A549 (cell line): Measurements from ENCODE around the gene PHYKPL. TPM values are rescaled to one million over a fixed set of nuclear protein-coding genes. Genes with fewer than 3 reads are reported as not detected.

ENCODE experiments used
- ATAC-seq, 2 experiments: fragments of 200-7000 bp in 1 of 2; fragments of >200 bp in 1 of 2; cut with Nextera tagmentation in 1 of 2; cut with Tn5 transposase in 1 of 2; 3 replicates each; pipeline versions ENCODE4 v1.8.0 to v1.9.1; 2018 to 2020; ENCODE audit warnings: mild to moderate bottlenecking in 1 of 2, moderate library complexity in 1 of 2
- CTCF ChIA-PET: fragments of 300-600 bp; sonication (Branson Sonifier 250); formaldehyde crosslinking; extraction: SDS; loops from one replicate; lab custom pipeline; 2021; ENCODE audit warnings: antibody characterized with exemption, inconsistent platforms; lab: Yijun Ruan, JAX
- POLR2A ChIA-PET: fragments of 350-600 bp; formaldehyde crosslinking; extraction: SDS; loops from one replicate; lab custom pipeline; 2021; ENCODE audit warnings: antibody characterized with exemption, inconsistent platforms; lab: Yijun Ruan, JAX
- DNase-seq, 2 experiments: peaks; one replicate each; pipeline versions ENCODE4 v3.0.0 to v3.0.0-alpha.2; 2011 to 2016; ENCODE audit warnings: low read depth in 1 of 2, low spot score in 1 of 2
- FAIRE-seq: peaks from 2 replicates; lab custom pipeline; 2011; peaks lifted over from hg19 to GRCh38; lab: Jason Lieb, UNC
- H3K27ac ChIP-seq, 2 experiments: fragments of >200 bp; sonication (Bioruptor Twin); formaldehyde crosslinking; 3 replicates each; pipeline ENCODE4 v1.5.1; 2016 to 2017
- H3K4me1 ChIP-seq: fragments of >200 bp; sonication (Bioruptor Twin); formaldehyde crosslinking; 3 replicates; pipeline ENCODE4 v1.6.1; 2016
- H3K4me2 ChIP-seq: fragments of >200 bp; sonication (Bioruptor Twin); formaldehyde crosslinking; 3 replicates; pipeline ENCODE4 v1.6.1; 2016
- H3K4me3 ChIP-seq: fragments of >200 bp; sonication (Bioruptor Twin); formaldehyde crosslinking; 3 replicates; pipeline ENCODE4 v1.5.1; 2016
- H3K9me3 ChIP-seq: fragments of >200 bp; sonication (Bioruptor Twin); formaldehyde crosslinking; 3 replicates; pipeline ENCODE4 v1.6.1; 2016
- BCL3 ChIP-seq: fragments of >200 bp; sonication (Bioruptor Twin); formaldehyde crosslinking; IDR thresholded peaks from 3 replicates; pipeline ENCODE4 v1.6.1; 2016
- CBX2 ChIP-seq: fragments of 200-600 bp; sonication (generic); IDR thresholded peaks from 2 replicates; pipeline ENCODE4 v1.6.1; 2016; ENCODE audit warnings: low read depth, mild to moderate bottlenecking, borderline replicate concordance
- CEBPB ChIP-seq, 2 experiments: fragments of >200 bp in 1 of 2; sonication (Bioruptor Twin) in 1 of 2; formaldehyde crosslinking in 1 of 2; IDR thresholded peaks; 2 replicates each; pipeline ENCODE4 v1.6.1; 2012 to 2016
- CHD4 ChIP-seq: fragments of 200-600 bp; sonication (generic); IDR thresholded peaks from 2 replicates; pipeline ENCODE4 v1.6.1; 2016; ENCODE audit warnings: antibody characterized with exemption, mild to moderate bottlenecking, borderline replicate concordance
- CTCF ChIP-seq: fragments of >200 bp; sonication (Bioruptor Twin); formaldehyde crosslinking; IDR thresholded peaks from 3 replicates; pipeline ENCODE4 v1.5.1; 2016
- EHF ChIP-seq: fragments of 250-450 bp; sonication (Bioruptor Pico); IDR thresholded peaks from 2 replicates; pipeline ENCODE4 v1.5.0; 2020; ENCODE audit warnings: mild to moderate bottlenecking
- ESRRA ChIP-seq: fragments of 150-350 bp; IDR thresholded peaks from 2 replicates; pipeline ENCODE4 v1.6.1; 2014; ENCODE audit warnings: mild to moderate bottlenecking, low read length, borderline replicate concordance
- FOSL2 ChIP-seq, 2 experiments: fragments of 450-650 bp in 1 of 2; fragments of >200 bp in 1 of 2; sonication (Bioruptor Twin) in 1 of 2; formaldehyde crosslinking; IDR thresholded peaks; 2 replicates each; pipeline versions ENCODE4 v1.5.0 to v1.6.1; 2016 to 2020; ENCODE audit warnings: mild to moderate bottlenecking in 1 of 2, moderate library complexity in 1 of 2
- HEYL ChIP-seq: fragments of 250-450 bp; sonication (Bioruptor Pico); IDR thresholded peaks from 2 replicates; pipeline ENCODE4 v1.8.0; 2021; ENCODE audit warnings: mild to moderate bottlenecking, moderate library complexity
- HMGXB4 ChIP-seq: fragments of 250-450 bp; sonication (Bioruptor Pico); IDR thresholded peaks from 2 replicates; pipeline ENCODE4 v1.5.0; 2021; ENCODE audit warnings: mild to moderate bottlenecking, moderate library complexity, borderline replicate concordance
- HOXA7 ChIP-seq: fragments of 250-450 bp; sonication (Bioruptor Pico); IDR thresholded peaks from 2 replicates; pipeline ENCODE4 v1.5.0; 2020; ENCODE audit warnings: mild to moderate bottlenecking, moderate library complexity
- MAZ ChIP-seq: fragments of 150-350 bp; IDR thresholded peaks from 2 replicates; pipeline ENCODE4 v1.6.1; 2014; ENCODE audit warnings: antibody characterized with exemption, low read depth, low read length, borderline replicate concordance
- NPAS2 ChIP-seq: fragments of 250-450 bp; sonication (Bioruptor Pico); IDR thresholded peaks from 2 replicates; pipeline ENCODE4 v1.8.0; 2022; ENCODE audit warnings: mild to moderate bottlenecking, moderate library complexity, borderline replicate concordance
- POLR2A ChIP-seq: IDR thresholded peaks from 2 replicates; pipeline ENCODE4 v1.6.1; 2012; ENCODE audit warnings: mild to moderate bottlenecking, low read length
- RAD21 ChIP-seq, 2 experiments: fragments of >200 bp in 1 of 2; sonication (Bioruptor Twin) in 1 of 2; formaldehyde crosslinking in 1 of 2; IDR thresholded peaks in 1 of 2; conservative IDR thresholded peaks in 1 of 2; 2 replicates in 1 of 2; 3 replicates in 1 of 2; pipeline ENCODE4 v1.6.1; 2012 to 2018; ENCODE audit warnings: inconsistent platforms in 1 of 2
- REST ChIP-seq: fragments of 200-600 bp; sonication (generic); IDR thresholded peaks from 2 replicates; pipeline ENCODE4 v1.6.1; 2016; ENCODE audit warnings: antibody characterized with exemption, mild to moderate bottlenecking, moderate library complexity
- SMC3 ChIP-seq: fragments of >200 bp; sonication (Bioruptor Twin); formaldehyde crosslinking; IDR thresholded peaks from 3 replicates; pipeline ENCODE4 v1.6.1; 2018; ENCODE audit warnings: inconsistent platforms
- ZC3H11A ChIP-seq: fragments of 450-650 bp; IDR thresholded peaks from 2 replicates; pipeline ENCODE4 v1.6.1; 2014; ENCODE audit warnings: antibody characterized with exemption, mild to moderate bottlenecking
- ZFP36 ChIP-seq: fragments of 450-650 bp; IDR thresholded peaks from 2 replicates; pipeline ENCODE4 v1.6.1; 2014; ENCODE audit warnings: borderline replicate concordance; ENCODE audit not compliant: partially characterized antibody
- ZNF302 ChIP-seq: fragments of 250-450 bp; sonication (Bioruptor Pico); IDR thresholded peaks from 2 replicates; pipeline ENCODE4 v1.9.0; 2021; ENCODE audit warnings: inconsistent platforms, mild to moderate bottlenecking, moderate library complexity
- WGBS: methylation state at CpG from one replicate; pipeline ENCODE4 v1.1.6; 2017; ENCODE audit errors: missing lambda C conversion rate; 5-methylcytosine and 5-hydroxymethylcytosine counted together
- polyA plus RNA-seq, 4 experiments: library from polyadenylated mRNA; depleted of rRNA in 3 of 4; stranded (reverse); fragments of >200 nt; fragmentation: RNase III in 1 of 4; extraction: RNeasy Plus Mini Kit Qiagen cat#74134 plus additional on column Dnase treatment in 1 of 4; gene quantifications; 2 replicates in 3 of 4; 3 replicates in 1 of 4; pipeline ENCODE4 v1.2.3, GENCODE V29; 2011 to 2017

The PHYKPL gene
- polyA plus RNA-seq, 2 of the 4 experiments (the other 2 are of a cell fraction) = 13.0 to 21.9 TPM

GRCh38 chr5:178180141-178180863 lies 52.3 kb downstream of the PHYKPL start:
- 27% methylated on average over 7 of the region's 9 CpGs for WGBS
- 0 out of 3 replicates have a peak, but pooled peaks cover 4% of the 10 kb centered on the region for H3K9me3 ChIP-seq
- no peak overlapping the region for H3K4me3 ChIP-seq
- FAIRE-seq (no peak), DNase-seq (no peak), ATAC-seq (no peak)
- ChIA-PET CTCF (interaction anchor here (0.6 to 1.2 kb wide), 5 partner anchors 9 to 194 kb away, joined by 3 read pairs; no protein-coding TSS in a partner anchor), POLR2A (no interaction called here)
- H3K27ac ChIP-seq = no peak overlapping the region
- no peaks in the 10 kb centered on the region for H3K4me1 ChIP-seq
- no peak overlapping the region for H3K4me2 ChIP-seq
- TF ChIP-seq HEYL (CRISPR knock-in tag) (no peak), EHF (CRISPR knock-in tag) (no peak), POLR2A (no peak), BCL3 (no peak), NPAS2 (CRISPR knock-in tag) (no peak), CEBPB (IDR thresholded peaks at IDR 0.05) (no peak), FOSL2 (IDR thresholded peaks at IDR 0.05) (no peak), FOSL2 (CRISPR knock-in tag; IDR thresholded peaks at IDR 0.05) (no peak), CTCF (no peak), ESRRA (no peak), CHD4 (no peak), HMGXB4 (CRISPR knock-in tag) (no peak), ZNF302 (CRISPR knock-in tag) (no peak), REST (no peak), CBX2 (no peak), ZFP36 (no peak), HOXA7 (CRISPR knock-in tag) (no peak)

- ChIA-PET POLR2A (no interaction called here), CTCF (interaction anchor here (0.6 kb wide), 1 partner anchor 101 kb away, joined by 3 read pairs; no protein-coding TSS in a partner anchor)
- H3K4me2 ChIP-seq = no peak overlapping the region
- no peak overlapping the region for H3K4me3 ChIP-seq
- TF ChIP-seq RAD21 (conservative IDR thresholded peaks at IDR 0.05 in 1 of 2, IDR thresholded peaks at IDR 0.05 in 1 of 2) (no peak), ZC3H11A (no peak), MAZ (no peak), SMC3 (no peak)
- H3K9me3 ChIP-seq = 0 out of 3 replicates have a peak, but pooled peaks cover 4% of the 10 kb centered on the region
- ATAC-seq = no peak
- no peak for DNase-seq
- H3K27ac ChIP-seq = no peak overlapping the region
- H3K4me1 ChIP-seq = no peaks in the 10 kb centered on the region
- no peak for FAIRE-seq
- WGBS = 73% methylated on average over 8 of the region's 8 CpGs
Observed at GRCh38 chr5:178177569-178177968, 55.0 kb downstream of the PHYKPL start.
